GM10248 (cell line): ENCODE data around the gene GMPR.
A peak's percentile ranks its signal among the peaks of the same experiment; 100 is the strongest.

Source experiments
- CTCF ChIA-PET: fragments of 300-600 bp; sonication (Branson Sonifier 250); formaldehyde crosslinking; extraction: SDS; loops from one replicate; lab custom pipeline; 2021; ENCODE audit warnings: antibody characterized with exemption; lab: Yijun Ruan, JAX
- POLR2A ChIA-PET: fragments of 350-650 bp; sonication (Branson Sonifier 250); formaldehyde crosslinking; extraction: SDS; loops from one replicate; lab custom pipeline; 2020; ENCODE audit warnings: antibody characterized with exemption; lab: Yijun Ruan, JAX
- DNase-seq: peaks from one replicate; pipeline ENCODE4 v3.0.0; 2012; ENCODE audit errors: extremely low spot score
- CTCF ChIP-seq: IDR thresholded peaks from 2 replicates; pipeline ENCODE4 v1.5.1; 2012; ENCODE audit warnings: mild to moderate bottlenecking, low read depth; ENCODE audit errors: extremely low read depth, missing control alignments, control extremely low read depth

The GMPR gene

GRCh38 chr6:16199804-16200203, 38.6 kb upstream of the GMPR start:
- POLR2A ChIA-PET = interaction anchor here (0.6 kb wide), 1 partner anchor 506 kb away, joined by 8 read pairs; no protein-coding TSS in a partner anchor
- CTCF ChIA-PET = interaction anchor here (1.2 to 4.1 kb wide), 3 partner anchors 9 to 508 kb away, joined by 5 to 30 read pairs (median 11); no protein-coding TSS in a partner anchor
- no peak for TF ChIP-seq CTCF

GRCh38 chr6:16200321-16200883, 38.0 kb upstream of the GMPR start:
- POLR2A ChIA-PET = interaction anchor here (0.6 kb wide), 2 partner anchors 507 to 580 kb away, joined by 4 to 8 read pairs; no protein-coding TSS in a partner anchor
- TF ChIP-seq CTCF = no peak
- no peak for DNase-seq

More at GRCh38 chr6:16199804-16200203, 38.6 kb upstream of the GMPR start:
- no peak for DNase-seq

GRCh38 chr6:16201706-16202105, 36.7 kb upstream of the GMPR start:
- POLR2A ChIA-PET = no interaction called here

More at GRCh38 chr6:16200321-16200883, 38.0 kb upstream of the GMPR start:
- CTCF ChIA-PET = interaction anchor here (1.7 to 4.1 kb wide), 4 partner anchors 10 to 509 kb away, joined by 4 to 30 read pairs (median 10); no protein-coding TSS in a partner anchor

GRCh38 chr6:16204653-16205376, 33.6 kb upstream of the GMPR start:
- CTCF ChIA-PET = interaction anchor here (0.7 to 7.5 kb wide), 32 partner anchors 8 to 601 kb away, joined by 3 to 96 read pairs (median 5); partner anchors contain the start of gene DTNBP1
- TF ChIP-seq CTCF = no peak
- POLR2A ChIA-PET = no interaction called here
- DNase-seq = no peak

More at GRCh38 chr6:16201706-16202105, 36.7 kb upstream of the GMPR start:
- no peak for TF ChIP-seq CTCF
- no peak for DNase-seq
- CTCF ChIA-PET = interaction anchor here (0.7 to 4.1 kb wide), 6 partner anchors 10 to 510 kb away, joined by 3 to 30 read pairs (median 7); partner anchors contain the start of gene MYLIP

GRCh38 chr6:16205377-16206144, 32.8 kb upstream of the GMPR start:
- TF ChIP-seq CTCF = no peak
- ChIA-PET CTCF (interaction anchor here (0.6 to 7.5 kb wide), 44 partner anchors 9 to 602 kb away, joined by 3 to 96 read pairs (median 4); partner anchors contain the start of genes DTNBP1 and MYLIP), POLR2A (no interaction called here)
- DNase-seq = peak; percentile 64
